ENCODE data around the gene ATG7. TPM values are rescaled to one million over a fixed set of nuclear protein-coding genes. Genes with fewer than 3 reads are reported as not detected.

ATG7 gene
- total RNA-seq, 1 donor from 2014 or later = 23.0 TPM

DNA sequence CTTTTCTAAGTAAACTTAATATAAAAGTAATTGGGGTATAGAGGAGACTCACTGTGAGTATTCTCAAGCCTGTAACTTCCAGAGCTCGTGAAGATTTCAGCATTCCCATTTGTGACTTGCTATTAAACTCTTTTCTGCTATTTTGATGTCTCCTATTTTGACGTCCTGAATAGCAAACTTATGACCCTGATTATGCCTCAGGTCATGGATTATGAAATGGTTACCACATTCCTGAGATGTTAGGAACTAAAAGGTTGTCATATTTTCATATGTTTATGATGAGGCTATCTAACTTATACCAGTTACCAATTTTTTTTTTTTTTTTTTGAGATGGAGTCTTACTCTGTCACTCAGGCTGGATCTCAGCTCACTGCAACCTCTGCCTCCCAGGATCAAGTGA lies 105.5 kb downstream of the ATG7 start:
- H3K4me3 Mint-ChIP-seq (ENCODE audit: unreplicated experiment) = no peak overlapping the region
- H3K4me1 Mint-ChIP-seq (ENCODE audit: low read depth, unreplicated experiment) = peaks cover 7% of the 10 kb centered on the region
- peaks cover 2% of the 10 kb centered on the region for H3K27me3 Mint-ChIP-seq (ENCODE audit: unreplicated experiment)

DNA sequence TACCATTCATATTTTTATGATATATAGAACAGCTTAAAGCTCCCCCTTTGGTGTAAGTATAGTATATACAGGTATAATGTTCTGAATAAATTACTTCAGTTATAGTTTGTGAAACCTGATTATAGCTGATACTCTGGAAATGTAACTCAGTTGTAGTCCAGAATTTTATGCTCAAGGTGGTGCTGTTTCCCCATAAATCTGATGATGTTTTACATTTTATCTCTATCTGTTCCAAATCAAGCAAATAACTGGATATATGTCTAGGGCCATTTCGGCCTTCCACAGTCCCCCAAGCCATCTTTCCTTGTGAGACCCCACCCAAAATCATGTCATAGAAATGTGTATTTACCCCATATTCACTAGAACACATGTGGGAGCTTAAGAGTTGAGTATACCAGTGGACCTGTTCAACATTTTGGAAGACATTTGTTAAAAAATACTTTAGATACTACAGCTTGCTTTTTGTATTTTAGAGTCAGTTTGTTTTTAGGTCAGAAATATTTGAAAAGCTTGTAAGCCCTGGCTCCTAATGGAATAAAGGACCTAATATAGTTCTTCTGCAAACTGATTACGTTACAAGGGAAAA lies 107.1 kb downstream of the ATG7 start:
- H3K27ac Mint-ChIP-seq (ENCODE audit: unreplicated experiment) = no peak overlapping the region
- H3K36me3 Mint-ChIP-seq (ENCODE audit: unreplicated experiment) = no peaks in the 10 kb centered on the region
- H3K4me1 Mint-ChIP-seq (ENCODE audit: low read depth, unreplicated experiment) = peaks cover 7% of the 10 kb centered on the region
- peaks cover 2% of the 10 kb centered on the region for H3K27me3 Mint-ChIP-seq (ENCODE audit: unreplicated experiment)
- H3K4me3 Mint-ChIP-seq (ENCODE audit: unreplicated experiment) = no peak overlapping the region
- TF ChIP-seq, protein P1, sequence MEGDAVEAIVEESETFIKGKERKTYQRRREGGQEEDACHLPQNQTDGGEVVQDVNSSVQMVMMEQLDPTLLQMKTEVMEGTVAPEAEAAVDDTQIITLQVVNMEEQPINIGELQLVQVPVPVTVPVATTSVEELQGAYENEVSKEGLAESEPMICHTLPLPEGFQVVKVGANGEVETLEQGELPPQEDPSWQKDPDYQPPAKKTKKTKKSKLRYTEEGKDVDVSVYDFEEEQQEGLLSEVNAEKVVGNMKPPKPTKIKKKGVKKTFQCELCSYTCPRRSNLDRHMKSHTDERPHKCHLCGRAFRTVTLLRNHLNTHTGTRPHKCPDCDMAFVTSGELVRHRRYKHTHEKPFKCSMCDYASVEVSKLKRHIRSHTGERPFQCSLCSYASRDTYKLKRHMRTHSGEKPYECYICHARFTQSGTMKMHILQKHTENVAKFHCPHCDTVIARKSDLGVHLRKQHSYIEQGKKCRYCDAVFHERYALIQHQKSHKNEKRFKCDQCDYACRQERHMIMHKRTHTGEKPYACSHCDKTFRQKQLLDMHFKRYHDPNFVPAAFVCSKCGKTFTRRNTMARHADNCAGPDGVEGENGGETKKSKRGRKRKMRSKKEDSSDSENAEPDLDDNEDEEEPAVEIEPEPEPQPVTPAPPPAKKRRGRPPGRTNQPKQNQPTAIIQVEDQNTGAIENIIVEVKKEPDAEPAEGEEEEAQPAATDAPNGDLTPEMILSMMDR (IDR thresholded peaks at IDR 0.05; ENCODE audit: partially characterized antibody, unreplicated experiment) = peak; percentile 61
- no peak for DNase-seq
- H3K9me3 Mint-ChIP-seq (ENCODE audit: unreplicated experiment) = no peaks in the 10 kb centered on the region

More for the DNA sequence above, 105.5 kb downstream of the ATG7 start:
- no peaks in the 10 kb centered on the region for H3K36me3 Mint-ChIP-seq (ENCODE audit: unreplicated experiment)
- TF ChIP-seq, protein P1 (IDR thresholded peaks at IDR 0.05; ENCODE audit: partially characterized antibody, unreplicated experiment) = no peak
- H3K27ac Mint-ChIP-seq (ENCODE audit: unreplicated experiment) = no peak overlapping the region
- no peak for DNase-seq
- H3K9me3 Mint-ChIP-seq (ENCODE audit: unreplicated experiment) = no peaks in the 10 kb centered on the region

DNA sequence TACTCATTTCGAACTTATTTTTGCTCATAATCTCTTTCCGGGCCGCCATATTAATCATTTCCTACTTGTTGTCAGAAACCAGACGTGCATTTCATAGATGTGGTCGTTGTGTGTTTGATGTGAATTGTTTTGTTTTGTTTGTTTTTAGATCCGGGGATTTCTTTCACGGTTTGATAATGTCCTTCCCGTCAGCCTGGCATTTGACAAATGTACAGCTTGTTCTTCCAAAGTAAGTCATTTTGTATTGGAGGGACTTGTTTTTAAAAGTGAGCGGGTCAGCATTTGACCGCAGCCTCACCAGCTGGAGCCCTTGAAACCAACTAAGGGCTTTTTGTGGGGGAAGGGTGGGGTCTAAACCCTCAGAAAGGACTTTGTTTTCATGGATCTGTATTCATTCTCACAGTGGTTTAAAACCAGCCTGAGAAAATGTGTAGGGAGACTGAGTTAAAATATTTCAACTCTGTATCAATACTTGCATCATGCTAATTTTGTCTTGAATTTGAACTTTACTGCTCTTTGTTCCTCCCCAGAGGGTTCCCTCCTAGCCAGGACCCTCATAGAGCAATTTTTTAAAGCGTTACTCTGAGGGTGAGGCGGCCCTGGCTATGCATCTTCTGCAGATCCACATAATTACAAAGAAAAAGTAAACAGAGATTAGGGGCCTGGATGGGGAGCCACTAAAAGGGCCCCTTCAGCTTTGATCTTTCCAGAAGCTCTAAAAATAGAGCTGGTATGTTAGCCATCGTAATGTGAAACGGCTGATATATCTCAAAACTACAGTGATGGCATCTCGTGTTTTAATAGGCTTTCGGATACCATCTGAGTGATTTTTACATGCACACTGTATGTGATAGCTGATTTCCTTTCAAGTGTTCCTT lies 107.9 kb downstream of the ATG7 start:
- TF ChIP-seq, protein P1 (IDR thresholded peaks at IDR 0.05; ENCODE audit: partially characterized antibody, unreplicated experiment) = no peak
- Mint-ChIP-seq H3K9me3 (ENCODE audit: unreplicated experiment) (no peaks in the 10 kb centered on the region), H3K27ac (ENCODE audit: unreplicated experiment) (no peak overlapping the region), H3K4me3 (ENCODE audit: unreplicated experiment) (no peak overlapping the region), H3K36me3 (ENCODE audit: unreplicated experiment) (no peaks in the 10 kb centered on the region), H3K4me1 (ENCODE audit: low read depth, unreplicated experiment) (peaks cover 7% of the 10 kb centered on the region), H3K27me3 (ENCODE audit: unreplicated experiment) (peaks cover 2% of the 10 kb centered on the region)
- DNase-seq = no peak

DNA sequence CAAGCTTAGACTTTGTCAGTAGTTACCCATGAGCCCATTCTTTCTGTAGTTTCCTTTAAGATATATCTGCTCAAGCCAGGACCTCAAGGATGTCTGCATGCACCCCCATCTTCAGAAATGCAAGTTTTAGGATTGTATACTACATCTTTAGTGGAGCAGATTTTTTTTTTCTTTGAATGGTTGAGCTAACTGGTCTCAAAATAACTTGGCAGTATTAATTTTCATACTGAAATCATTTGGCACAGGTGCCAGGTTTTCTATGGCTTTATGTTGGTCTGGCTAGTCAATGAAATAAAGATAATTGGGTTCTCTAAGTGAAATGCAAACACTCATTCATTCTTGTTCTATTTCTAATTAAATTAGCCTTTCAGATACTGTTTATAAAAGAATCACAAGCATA lies 108.9 kb downstream of the ATG7 start:
- no peak overlapping the region for H3K27ac Mint-ChIP-seq (ENCODE audit: unreplicated experiment)
- no peaks in the 10 kb centered on the region for H3K9me3 Mint-ChIP-seq (ENCODE audit: unreplicated experiment)
- no peaks in the 10 kb centered on the region for H3K36me3 Mint-ChIP-seq (ENCODE audit: unreplicated experiment)
- H3K4me3 Mint-ChIP-seq (ENCODE audit: unreplicated experiment) = no peak overlapping the region
- TF ChIP-seq, protein P1 (IDR thresholded peaks at IDR 0.05; ENCODE audit: partially characterized antibody, unreplicated experiment) = no peak
- DNase-seq = no peak
- peaks cover 2% of the 10 kb centered on the region for H3K27me3 Mint-ChIP-seq (ENCODE audit: unreplicated experiment)
- peaks cover 7% of the 10 kb centered on the region for H3K4me1 Mint-ChIP-seq (ENCODE audit: low read depth, unreplicated experiment)

DNA sequence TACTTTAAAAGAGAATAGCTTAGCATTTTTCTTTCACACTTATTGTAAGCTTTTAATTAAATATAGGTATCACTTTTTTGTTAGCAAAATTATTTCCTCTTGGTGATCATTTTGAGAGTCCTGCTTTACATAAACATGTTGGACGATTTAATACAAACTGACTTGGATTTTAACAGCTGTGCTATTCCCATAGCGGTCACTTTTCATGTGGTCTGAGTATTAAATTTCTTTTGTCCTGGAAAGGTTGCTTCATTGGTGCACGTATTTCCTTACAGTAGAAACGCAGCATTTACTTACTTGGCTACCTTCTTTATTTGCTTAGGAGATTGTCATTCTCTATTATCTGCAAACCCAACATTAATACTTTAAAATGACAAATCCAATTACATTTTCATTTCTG lies 109.4 kb downstream of the ATG7 start:
- peaks cover 7% of the 10 kb centered on the region for H3K4me1 Mint-ChIP-seq (ENCODE audit: low read depth, unreplicated experiment)
- no peaks in the 10 kb centered on the region for H3K36me3 Mint-ChIP-seq (ENCODE audit: unreplicated experiment)
- no peaks in the 10 kb centered on the region for H3K9me3 Mint-ChIP-seq (ENCODE audit: unreplicated experiment)
- no peak overlapping the region for H3K27ac Mint-ChIP-seq (ENCODE audit: unreplicated experiment)
- H3K27me3 Mint-ChIP-seq (ENCODE audit: unreplicated experiment) = peaks cover 4% of the 10 kb centered on the region
- TF ChIP-seq, protein P1 (IDR thresholded peaks at IDR 0.05; ENCODE audit: partially characterized antibody, unreplicated experiment) = no peak
- no peak for DNase-seq
- H3K4me3 Mint-ChIP-seq (ENCODE audit: unreplicated experiment) = no peak overlapping the region
